Stomach (tissue), 9 donors: ENCODE data around the gene IARS2. TPM values are rescaled to one million over a fixed set of nuclear protein-coding genes. Genes with fewer than 3 reads are reported as not detected.

ENCODE experiments used
- DNase-seq, 2 donors: peaks; one replicate each; pipeline versions ENCODE4 v3.0.0 to v3.0.0-alpha.2; 2013 to 2019
- H3K27ac ChIP-seq, 5 donors: fragments of 200-600 bp in 4 of 5; sonication (generic) in 4 of 5; one replicate each; pipeline ENCODE4 v1.5.1; 2013 to 2019; ENCODE audit warnings: mild to moderate bottlenecking in 1 of 5, moderate library complexity in 1 of 5
- H3K27me3 ChIP-seq, 3 donors: fragments of 200-600 bp; sonication (generic); one replicate each; pipeline ENCODE4 v1.5.1; 2017 to 2019; ENCODE audit warnings: mixed run types in 1 of 3
- H3K36me3 ChIP-seq, 4 donors: fragments of 200-600 bp; sonication (generic); 1 replicate in 3 of 4; 2 replicates in 1 of 4; pipeline ENCODE4 v1.5.1; 2016 to 2019
- H3K4me1 ChIP-seq, 4 donors: fragments of 200-600 bp; sonication (generic); one replicate each; pipeline ENCODE4 v1.5.1; 2016 to 2019
- H3K4me3 ChIP-seq, 4 donors: fragments of 200-600 bp; sonication (generic) in 3 of 4; one replicate each; pipeline ENCODE4 v1.5.1; 2016 to 2019; ENCODE audit warnings: mild to moderate bottlenecking in 1 of 4
- H3K9me3 ChIP-seq, 4 donors: fragments of 200-600 bp; sonication (generic); one replicate each; pipeline ENCODE4 v1.5.1; 2016 to 2019
- CTCF ChIP-seq, 7 experiments: fragments of 450-650 bp in 4 of 7; fragments of 200-600 bp in 3 of 7; sonication (generic) in 3 of 7; IDR thresholded peaks; one replicate each; pipeline ENCODE4 v1.5.1; 2016 to 2019; ENCODE audit warnings: antibody characterized with exemption in 7 of 7, control low read depth in 2 of 7, mild to moderate bottlenecking in 1 of 7
- EP300 ChIP-seq: sonication (generic); formaldehyde crosslinking; IDR thresholded peaks from one replicate; pipeline ENCODE4 v1.6.1; 2017; ENCODE audit warnings: antibody characterized with exemption
- POLR2A ChIP-seq, 4 donors: fragments of 450-650 bp; IDR thresholded peaks; one replicate each; pipeline ENCODE4 v1.6.1; 2016; ENCODE audit warnings: antibody characterized with exemption in 4 of 4, control low read depth in 2 of 4, mild to moderate bottlenecking in 1 of 4, moderate library complexity in 1 of 4
- POLR2AphosphoS5 ChIP-seq, 3 donors: sonication (generic); formaldehyde crosslinking; IDR thresholded peaks; one replicate each; pipeline ENCODE4 v1.6.1; 2016; ENCODE audit warnings: antibody characterized with exemption in 3 of 3
- WGBS, 5 donors: extraction: QIAGEN DNeasy Blood & Tissue Kit in 3 of 5; methylation state at CpG; one replicate each; pipeline versions ENCODE4 v1.1.5 to v1.1.7; 2013 to 2018; 5-methylcytosine and 5-hydroxymethylcytosine counted together
- intact Hi-C: fragments of 100-400 bp; cut with DNase I; formaldehyde crosslinking; loops from one replicate; pipeline ENCODE4 v1.15.1; 2023; ENCODE audit warnings: low total_unique reads
- polyA plus RNA-seq, 3 donors: library from polyadenylated mRNA; stranded (reverse); fragments of 200-250 nt; gene quantifications; one replicate each; pipeline ENCODE4 v1.2.3, GENCODE V29; 2013
- total RNA-seq, 5 donors: library from RNA; depleted of rRNA; stranded (reverse); fragments of >200 nt; gene quantifications; one replicate each; pipeline versions ENCODE4 v1.1.0 to v1.2.3, GENCODE V29; 2014 to 2016
- donor health status: healthy with polysubstance abuse.
- donor health status: Bipolar disorder and iron deficiency.
- donor health status: healthy.

The IARS2 gene
- total and polyA plus RNA-seq, 8 donors = 11.0 to 132 (median 35.3) TPM

- no peak for TF ChIP-seq CTCF (IDR thresholded peaks at IDR 0.05)
- no peak for TF ChIP-seq POLR2A (IDR thresholded peaks at IDR 0.05)
- no peak for TF ChIP-seq EP300
- TF ChIP-seq POLR2AphosphoS5 (IDR thresholded peaks at IDR 0.05) = no peak
- Histone ChIP-seq H3K9me3 (no peaks in the 10 kb centered on the region), H3K4me1 (peaks cover 4 to 30% (median 25%) of the 10 kb centered on the region in 4 donors), H3K27ac (peak overlapping the region in 3 of 5 donors; percentile 1 to 25 (median 13)), H3K36me3 (peaks cover 29 to 67% (median 62%) of the 10 kb centered on the region in 4 donors), H3K27me3 (no peaks in the 10 kb centered on the region), H3K4me3 (no peak overlapping the region)
- DNase-seq = no peak
- intact Hi-C loops = no loop called here
- 65 to 95% (median 81%) methylated on average over 1 of the region's 1 CpG for WGBS, 5 donors
These were observed 55.8 kb downstream of the IARS2 start for GRCh38 chr1:220149742-220150141.

GRCh38 chr1:220151454-220151853 lies 57.5 kb downstream of the IARS2 start:
- H3K9me3 ChIP-seq = no peaks in the 10 kb centered on the region
- TF ChIP-seq POLR2A (IDR thresholded peaks at IDR 0.05) = no peak
- TF ChIP-seq POLR2AphosphoS5 (IDR thresholded peaks at IDR 0.05) = peak in 1 of 3 donors; percentile 37
- TF ChIP-seq CTCF (IDR thresholded peaks at IDR 0.05) = no peak
- no peak for TF ChIP-seq EP300
- WGBS, 5 donors = 14 to 45% (median 29%) methylated on average over 3 of the region's 3 CpGs
- H3K4me1 ChIP-seq = peaks cover 4 to 30% (median 25%) of the 10 kb centered on the region in 4 donors
- intact Hi-C loops = no loop called here
- peaks cover 29 to 67% (median 63%) of the 10 kb centered on the region in 4 donors for H3K36me3 ChIP-seq
- H3K27me3 ChIP-seq = no peaks in the 10 kb centered on the region
- no peak overlapping the region for H3K27ac ChIP-seq
- DNase-seq = peak; percentile 12 to 34
- H3K4me3 ChIP-seq = no peak overlapping the region

- no peak for TF ChIP-seq POLR2A (IDR thresholded peaks at IDR 0.05)
- TF ChIP-seq CTCF (IDR thresholded peaks at IDR 0.05) = no peak
- TF ChIP-seq POLR2AphosphoS5 (IDR thresholded peaks at IDR 0.05) = no peak
- no peak for TF ChIP-seq EP300
- no peaks in the 10 kb centered on the region for H3K27me3 ChIP-seq
- H3K4me1 ChIP-seq = peaks cover 4 to 30% (median 25%) of the 10 kb centered on the region in 4 donors
- H3K4me3 ChIP-seq = no peak overlapping the region
- no peak for DNase-seq
- intact Hi-C loops = no loop called here
- H3K36me3 ChIP-seq = peaks cover 36 to 67% (median 66%) of the 10 kb centered on the region in 4 donors
- no peaks in the 10 kb centered on the region for H3K9me3 ChIP-seq
- no peak overlapping the region for H3K27ac ChIP-seq
These were observed 59.2 kb downstream of the IARS2 start for GRCh38 chr1:220153147-220153546.

- Histone ChIP-seq H3K4me1 (peaks cover 0 to 5% (median 2%) of the 10 kb centered on the region in 4 donors), H3K4me3 (no peak overlapping the region), H3K9me3 (no peaks in the 10 kb centered on the region), H3K36me3 (peaks cover 36 to 99% (median 88%) of the 10 kb centered on the region in 4 donors), H3K27me3 (no peaks in the 10 kb centered on the region), H3K27ac (no peak overlapping the region)
- no peak for TF ChIP-seq POLR2A (IDR thresholded peaks at IDR 0.05)
- TF ChIP-seq POLR2AphosphoS5 (IDR thresholded peaks at IDR 0.05) = no peak
- no peak for TF ChIP-seq EP300
- TF ChIP-seq CTCF (IDR thresholded peaks at IDR 0.05) = no peak
- no peak for DNase-seq
- intact Hi-C loops = no loop called here
- 91 to 97% (median 95%) methylated on average over 4 of the region's 4 CpGs for WGBS, 5 donors
These were observed 62.8 kb downstream of the IARS2 start for GRCh38 chr1:220156620-220157146.
